Peyer's patch (tissue), 4 donors: ENCODE results near the gene PPP1R3D. TPM values are rescaled to one million over a fixed set of nuclear protein-coding genes. Genes with fewer than 3 reads are reported as not detected.

ENCODE experiments used
- DNase-seq, 3 donors: peaks; one replicate each; pipeline ENCODE4 v3.0.0-alpha.2; 2017 to 2019
- H3K27ac ChIP-seq, 4 donors: fragments of 200-600 bp; sonication (generic); one replicate each; pipeline ENCODE4 v1.5.1; 2016 to 2019
- H3K27me3 ChIP-seq, 2 donors: fragments of 200-600 bp; sonication (generic); one replicate each; pipeline ENCODE4 v1.5.1; 2019
- H3K36me3 ChIP-seq, 3 donors: fragments of 200-600 bp; sonication (generic); one replicate each; pipeline ENCODE4 v1.5.1; 2016 to 2019
- H3K4me1 ChIP-seq, 4 donors: fragments of 200-600 bp; sonication (generic); one replicate each; pipeline ENCODE4 v1.5.1; 2016 to 2019
- H3K4me3 ChIP-seq, 4 donors: fragments of 200-600 bp; sonication (generic); 1 replicate in 3 of 4; 2 replicates in 1 of 4; pipeline ENCODE4 v1.5.1; 2016 to 2019; ENCODE audit warnings: mild to moderate bottlenecking in 1 of 4
- H3K9me3 ChIP-seq, 4 donors: fragments of 200-600 bp; sonication (generic); one replicate each; pipeline ENCODE4 v1.5.1; 2016 to 2019; ENCODE audit warnings: mild to moderate bottlenecking in 1 of 4
- CTCF ChIP-seq, 6 experiments: fragments of 450-650 bp in 4 of 6; fragments of 200-600 bp in 2 of 6; sonication (generic) in 1 of 6; IDR thresholded peaks; one replicate each; pipeline ENCODE4 v1.5.1; 2017 to 2019; ENCODE audit warnings: antibody characterized with exemption in 6 of 6, mild to moderate bottlenecking in 3 of 6, moderate library complexity in 1 of 6
- POLR2A ChIP-seq, 2 donors: fragments of 450-650 bp; IDR thresholded peaks; one replicate each; pipeline ENCODE4 v1.5.1; 2017; ENCODE audit warnings: antibody characterized with exemption in 2 of 2, mild to moderate bottlenecking in 2 of 2, moderate library complexity in 2 of 2
- total RNA-seq, 4 donors: library from RNA; depleted of rRNA; stranded (reverse); fragments of >200 nt; gene quantifications; one replicate each; pipeline ENCODE4 v1.1.0, GENCODE V29; 2016

PPP1R3D gene
- total RNA-seq, 4 donors from 2014 or later = 2.5 to 14.2 (median 9.0) TPM

- no peaks in the 10 kb centered on the region for H3K27me3 ChIP-seq
- H3K4me3 ChIP-seq = no peak overlapping the region
- no peak for TF ChIP-seq POLR2A (IDR thresholded peaks at IDR 0.05)
- TF ChIP-seq CTCF (IDR thresholded peaks at IDR 0.05) = no peak
- H3K36me3 ChIP-seq = peaks cover 0 to 38% (median 0%) of the 10 kb centered on the region in 3 donors
- no peaks in the 10 kb centered on the region for H3K9me3 ChIP-seq
- peaks cover 0 to 9% (median 2%) of the 10 kb centered on the region in 4 donors for H3K4me1 ChIP-seq
- no peak for DNase-seq
- H3K27ac ChIP-seq = no peak overlapping the region
Observed at GRCh38 chr20:59947376-59947775, 7.3 kb upstream of the PPP1R3D start.

DNA sequence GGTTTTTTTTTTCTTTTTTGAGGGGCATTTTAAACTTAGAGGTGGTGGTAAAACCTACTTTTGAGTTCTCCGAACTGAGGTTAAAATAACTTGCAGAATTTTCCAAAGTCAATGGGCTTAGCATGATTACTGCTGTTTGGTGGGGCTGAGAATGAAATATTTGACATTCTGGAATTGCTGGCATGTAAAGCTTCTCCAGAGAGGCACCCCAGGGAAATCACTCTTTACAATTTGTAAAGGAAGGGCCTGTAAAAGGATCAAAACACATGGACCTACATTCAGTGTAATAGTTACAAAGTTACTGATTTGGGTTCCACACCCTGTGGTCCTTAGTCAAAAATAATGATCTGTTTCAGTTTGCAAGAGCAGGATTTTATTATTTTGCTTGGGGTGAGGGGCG lies 5.6 kb upstream of the PPP1R3D start:
- Histone ChIP-seq H3K27ac (no peak overlapping the region), H3K27me3 (no peaks in the 10 kb centered on the region), H3K36me3 (peaks cover 0 to 38% (median 0%) of the 10 kb centered on the region in 3 donors), H3K9me3 (no peaks in the 10 kb centered on the region), H3K4me3 (no peak overlapping the region), H3K4me1 (peaks cover 0 to 14% (median 4%) of the 10 kb centered on the region in 4 donors)
- no peak for TF ChIP-seq CTCF (IDR thresholded peaks at IDR 0.05)
- no peak for TF ChIP-seq POLR2A (IDR thresholded peaks at IDR 0.05)
- no peak for DNase-seq

GRCh38 chr20:59945175-59945574 lies 5.1 kb upstream of the PPP1R3D start:
- Histone ChIP-seq H3K9me3 (no peaks in the 10 kb centered on the region), H3K27me3 (no peaks in the 10 kb centered on the region), H3K4me3 (no peak overlapping the region), H3K36me3 (peaks cover 0 to 37% (median 0%) of the 10 kb centered on the region in 3 donors), H3K27ac (no peak overlapping the region), H3K4me1 (peaks cover 0 to 14% (median 4%) of the 10 kb centered on the region in 4 donors)
- TF ChIP-seq POLR2A (IDR thresholded peaks at IDR 0.05) (no peak), CTCF (IDR thresholded peaks at IDR 0.05) (no peak)
- no peak for DNase-seq

DNA sequence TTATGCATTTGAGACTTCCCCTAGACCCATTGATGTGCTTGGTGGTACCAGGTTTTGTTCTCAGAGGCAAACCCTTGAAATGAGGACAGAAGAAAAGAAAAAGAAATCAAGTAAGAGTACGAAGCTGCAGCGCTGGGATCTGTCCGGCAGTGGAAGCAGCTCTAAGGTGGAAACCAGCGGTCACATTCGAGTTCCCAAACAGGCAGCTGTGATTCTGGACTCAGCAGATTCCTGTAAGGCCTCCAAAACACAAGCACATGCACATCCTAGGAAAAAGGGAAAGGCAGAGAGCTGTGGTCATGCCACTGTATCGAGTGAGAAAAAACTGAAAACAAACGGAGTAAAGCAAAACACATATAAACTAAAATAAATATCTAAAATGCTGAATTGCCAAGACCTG lies 4.6 kb upstream of the PPP1R3D start:
- TF ChIP-seq CTCF (IDR thresholded peaks at IDR 0.05) (no peak), POLR2A (IDR thresholded peaks at IDR 0.05) (no peak)
- H3K36me3 ChIP-seq = peaks cover 0 to 32% (median 0%) of the 10 kb centered on the region in 3 donors
- H3K4me3 ChIP-seq = no peak overlapping the region
- H3K9me3 ChIP-seq = no peaks in the 10 kb centered on the region
- no peak overlapping the region for H3K27ac ChIP-seq
- H3K4me1 ChIP-seq = peaks cover 0 to 14% (median 4%) of the 10 kb centered on the region in 4 donors
- DNase-seq = no peak
- no peaks in the 10 kb centered on the region for H3K27me3 ChIP-seq

- no peak for DNase-seq
- Histone ChIP-seq H3K4me3 (no peak overlapping the region), H3K4me1 (peaks cover 0 to 28% (median 14%) of the 10 kb centered on the region in 4 donors), H3K27ac (no peak overlapping the region), H3K9me3 (no peaks in the 10 kb centered on the region), H3K36me3 (peaks cover 0 to 31% (median 0%) of the 10 kb centered on the region in 3 donors), H3K27me3 (no peaks in the 10 kb centered on the region)
- TF ChIP-seq POLR2A (IDR thresholded peaks at IDR 0.05) (no peak), CTCF (IDR thresholded peaks at IDR 0.05) (no peak)
Observed at GRCh38 chr20:59942245-59942644, 2.1 kb upstream of the PPP1R3D start.

GRCh38 chr20:59940956-59941294 lies 820 bp upstream of the PPP1R3D start:
- peaks cover 0 to 35% (median 14%) of the 10 kb centered on the region in 4 donors for H3K4me1 ChIP-seq
- peak overlapping the region; percentile 64 to 80 (median 72) for H3K4me3 ChIP-seq
- H3K36me3 ChIP-seq = peaks cover 0 to 31% (median 0%) of the 10 kb centered on the region in 3 donors
- no peaks in the 10 kb centered on the region for H3K9me3 ChIP-seq
- DNase-seq = no peak
- peak overlapping the region; percentile 88 to 98 (median 95) for H3K27ac ChIP-seq
- no peaks in the 10 kb centered on the region for H3K27me3 ChIP-seq
- TF ChIP-seq CTCF (IDR thresholded peaks at IDR 0.05) (peak in 1 of 6 experiments; percentile 0), POLR2A (IDR thresholded peaks at IDR 0.05) (no peak)
